ENCODE measurements around the gene SULT2B1.

The SULT2B1 gene

GRCh38 chr19:48606463-48607358 is 54.7 kb downstream of the SULT2B1 start, which contains the start of gene SPACA4:
Gene SPACA4 (plus strand): TSS chr19:48606742. CDS start chr19:48606979, 237 bp downstream.
- TF ChIP-seq CTCF (IDR thresholded peaks at IDR 0.05; ENCODE audit: extremely low read depth, missing control alignments): no peak
- no peak for DNase-seq (ENCODE audit: low spot score)

- no peak for TF ChIP-seq CTCF (IDR thresholded peaks at IDR 0.05; ENCODE audit: extremely low read depth, missing control alignments)
- DNase-seq (ENCODE audit: low spot score): no peak
Measured at GRCh38 chr19:48607359-48607755, 55.4 kb downstream of the SULT2B1 start.

GRCh38 chr19:48608798-48609263 is 56.9 kb downstream of the SULT2B1 start:
- peak; percentile 86 for DNase-seq (ENCODE audit: low spot score)
- TF ChIP-seq CTCF (IDR thresholded peaks at IDR 0.05; ENCODE audit: extremely low read depth, missing control alignments): peak; percentile 24

- no peak for TF ChIP-seq CTCF (IDR thresholded peaks at IDR 0.05; ENCODE audit: extremely low read depth, missing control alignments)
- no peak for DNase-seq (ENCODE audit: low spot score)
Measured at GRCh38 chr19:48609571-48610108, 57.7 kb downstream of the SULT2B1 start.

DNA sequence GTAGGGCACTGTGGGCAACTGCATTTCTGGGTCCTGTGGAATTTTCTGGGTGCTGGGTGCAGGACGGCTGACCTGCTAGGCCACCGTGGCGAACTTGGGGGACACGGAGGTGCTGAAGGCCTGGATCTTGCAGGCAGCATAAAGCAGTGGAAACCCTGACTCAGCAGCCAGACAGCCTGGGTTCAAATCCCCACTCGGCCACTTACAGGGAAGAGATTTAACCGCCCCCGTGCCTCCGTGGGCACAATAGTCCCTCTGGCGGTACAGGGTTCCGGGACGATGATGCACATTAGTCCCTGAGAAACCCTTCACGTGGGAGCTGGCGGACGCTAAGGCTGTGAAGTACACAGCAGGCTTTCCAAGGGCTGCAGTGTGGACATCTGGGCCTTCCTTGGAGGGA is 59.9 kb downstream of the SULT2B1 start:
- no peak for TF ChIP-seq CTCF (IDR thresholded peaks at IDR 0.05; ENCODE audit: extremely low read depth, missing control alignments)
- DNase-seq (ENCODE audit: low spot score): no peak

DNA sequence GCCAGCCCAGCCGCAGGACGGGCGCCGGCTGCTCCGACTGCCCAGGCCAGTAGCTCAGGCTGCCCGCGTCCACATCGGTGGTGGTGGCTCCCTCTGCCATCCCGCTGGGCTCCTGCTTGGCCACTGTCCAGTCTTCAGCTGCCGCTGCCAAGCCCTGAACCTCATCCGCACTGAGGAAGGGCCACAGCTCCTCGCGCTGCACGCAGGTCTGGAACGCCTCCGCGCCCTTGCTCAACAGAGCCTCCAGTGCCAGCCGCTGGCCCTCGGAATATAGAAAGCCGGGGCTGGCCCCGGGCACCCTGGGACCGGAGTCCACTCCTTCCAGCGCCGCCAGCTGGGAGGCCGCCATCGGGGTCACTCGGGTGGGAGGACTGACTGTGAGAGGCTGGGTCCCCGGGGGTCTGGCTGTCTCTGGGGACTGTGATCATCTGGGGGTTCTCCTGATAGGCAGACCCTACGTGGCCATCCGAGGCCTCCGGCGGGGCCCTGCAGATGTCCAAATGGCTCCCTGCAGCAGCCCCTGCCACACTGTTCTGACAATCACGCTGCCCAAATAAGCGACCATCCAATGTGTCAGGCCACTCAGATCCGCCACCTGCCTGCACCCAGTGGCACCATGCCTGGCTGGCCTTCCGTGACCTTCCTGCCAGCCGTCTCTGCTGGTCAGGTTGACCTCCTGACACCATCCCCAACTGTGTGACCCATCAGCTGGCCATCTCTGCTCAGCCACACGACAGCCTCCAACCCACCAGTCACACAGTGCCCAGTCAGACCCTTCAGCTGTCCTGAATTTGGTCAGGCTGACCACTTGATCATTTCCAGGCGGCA is 61.3 kb downstream of the SULT2B1 start:
- TF ChIP-seq CTCF (IDR thresholded peaks at IDR 0.05; ENCODE audit: extremely low read depth, missing control alignments): no peak
- DNase-seq (ENCODE audit: low spot score): no peak

Measured in GM20000 (cell line).